Vagina (tissue), 2 donors: ENCODE data around the gene LDLRAD4.

Source experiments
- POLR2A ChIP-seq, 2 donors: fragments of 450-650 bp; IDR thresholded peaks; one replicate each; pipeline ENCODE4 v1.6.1; 2017; ENCODE audit warnings: antibody characterized with exemption in 2 of 2, mild to moderate bottlenecking in 2 of 2, moderate library complexity in 2 of 2
- TF ChIP-seq, protein P1 (sequence below), 3 experiments: fragments of 450-650 bp in 2 of 3; fragments of 200-600 bp in 1 of 3; sonication (generic) in 1 of 3; IDR thresholded peaks; one replicate each; pipeline ENCODE4 v1.5.1; 2017 to 2019; ENCODE audit warnings: antibody characterized with exemption in 3 of 3, mild to moderate bottlenecking in 2 of 3, moderate library complexity in 2 of 3

DNA sequence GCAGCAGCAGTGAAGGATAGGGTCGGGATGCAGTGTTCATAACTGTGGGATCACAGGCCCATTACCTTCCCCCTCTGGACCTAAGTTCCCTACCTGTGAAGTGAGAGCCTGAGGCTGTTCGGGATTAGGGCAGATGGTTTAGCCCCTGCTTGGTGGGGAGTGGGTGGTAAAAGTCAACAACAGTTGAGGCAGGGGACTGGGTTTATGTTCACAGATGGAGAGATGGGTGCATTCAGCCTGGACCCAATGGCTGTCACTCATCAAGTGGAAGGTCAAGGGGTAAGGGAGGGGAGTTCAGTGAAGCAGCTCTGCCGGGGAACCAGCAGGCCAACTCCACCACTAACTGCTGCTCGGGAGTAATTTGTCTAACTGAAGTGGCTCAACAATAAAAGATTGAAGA is 327.4 kb downstream of the LDLRAD4 start:
- TF ChIP-seq, protein P1, sequence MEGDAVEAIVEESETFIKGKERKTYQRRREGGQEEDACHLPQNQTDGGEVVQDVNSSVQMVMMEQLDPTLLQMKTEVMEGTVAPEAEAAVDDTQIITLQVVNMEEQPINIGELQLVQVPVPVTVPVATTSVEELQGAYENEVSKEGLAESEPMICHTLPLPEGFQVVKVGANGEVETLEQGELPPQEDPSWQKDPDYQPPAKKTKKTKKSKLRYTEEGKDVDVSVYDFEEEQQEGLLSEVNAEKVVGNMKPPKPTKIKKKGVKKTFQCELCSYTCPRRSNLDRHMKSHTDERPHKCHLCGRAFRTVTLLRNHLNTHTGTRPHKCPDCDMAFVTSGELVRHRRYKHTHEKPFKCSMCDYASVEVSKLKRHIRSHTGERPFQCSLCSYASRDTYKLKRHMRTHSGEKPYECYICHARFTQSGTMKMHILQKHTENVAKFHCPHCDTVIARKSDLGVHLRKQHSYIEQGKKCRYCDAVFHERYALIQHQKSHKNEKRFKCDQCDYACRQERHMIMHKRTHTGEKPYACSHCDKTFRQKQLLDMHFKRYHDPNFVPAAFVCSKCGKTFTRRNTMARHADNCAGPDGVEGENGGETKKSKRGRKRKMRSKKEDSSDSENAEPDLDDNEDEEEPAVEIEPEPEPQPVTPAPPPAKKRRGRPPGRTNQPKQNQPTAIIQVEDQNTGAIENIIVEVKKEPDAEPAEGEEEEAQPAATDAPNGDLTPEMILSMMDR (IDR thresholded peaks at IDR 0.05): no peak
- TF ChIP-seq POLR2A (IDR thresholded peaks at IDR 0.05): no peak
